ENCODE results near the gene TRIP12. TPM values are rescaled to one million over a fixed set of nuclear protein-coding genes. Genes with fewer than 3 reads are reported as not detected.
A peak's percentile ranks its signal among the peaks of the same experiment; 100 is the strongest.

The TRIP12 gene
- total RNA-seq, 1 experiment from 2014 or later: 175 TPM

- peak; percentile 80 for DNase-seq (ENCODE audit: low read depth, low spot score)
- POLR2A ChIA-PET: no interaction called here
Observed at GRCh38 chr2:229922449-229923386, 909 bp upstream of the TRIP12 start, which contains the start of gene FBXO36. Gene FBXO36, plus strand, starts transcription at chr2:229922503. Its CDS starts 11 bp downstream, at chr2:229922514.

More at GRCh38 chr2:229922449-229923386, 909 bp upstream of the TRIP12 start, which contains the start of gene FBXO36:
- H3K9me3 ChIP-seq (ENCODE audit: control insufficient read depth in 1 of 2, insufficient read depth in 1 of 2, low read depth in 1 of 2, low read length in 2 of 2): no peaks in the 10 kb centered on the region
- peaks cover 14 to 17% of the 10 kb centered on the region in 2 experiments; a peak in 3 of 4 replicates for H3K4me1 ChIP-seq (ENCODE audit: control insufficient read depth in 1 of 2, insufficient read depth in 2 of 2, low read length in 2 of 2)
- peak within 1 kb of the TSS; percentile 77 to 94 for H3K4me3 ChIP-seq (replicated peaks in 1 of 2; ENCODE audit: low read depth in 1 of 2, low read length in 2 of 2)
- no peak for TF ChIP-seq POLR2AphosphoS5 (IDR thresholded peaks at IDR 0.05; ENCODE audit: low read depth, low read length)
- TF ChIP-seq ZNF274 (IDR thresholded peaks at IDR 0.05; ENCODE audit: low read depth, low read length): no peak
- TF ChIP-seq EZH2phosphoT487 (IDR thresholded peaks at IDR 0.05; ENCODE audit: borderline replicate concordance): no peak
- no peak for TF ChIP-seq ATF3 (IDR thresholded peaks at IDR 0.05)
- peak; percentile 88 for TF ChIP-seq ZFX (IDR thresholded peaks at IDR 0.05)
- TF ChIP-seq TCF7L2 (IDR thresholded peaks at IDR 0.05; ENCODE audit: borderline replicate concordance, extremely low read depth, insufficient read depth, insufficient read length): no peak
- TF ChIP-seq ELF1 (IDR thresholded peaks at IDR 0.05; ENCODE audit: borderline replicate concordance, low read depth): no peak
- peak; percentile 96 for TF ChIP-seq YY1 (IDR thresholded peaks at IDR 0.05; ENCODE audit: extremely low read depth, insufficient replicate concordance, low read depth, low read length)
- TF ChIP-seq EZH2 (IDR thresholded peaks at IDR 0.05): no peak
- TF ChIP-seq REST (IDR thresholded peaks at IDR 0.05; ENCODE audit: low read depth): no peak
- no peak for TF ChIP-seq EGR1 (IDR thresholded peaks at IDR 0.05; ENCODE audit: low read depth)
- peak; percentile 90 for TF ChIP-seq SIN3A (IDR thresholded peaks at IDR 0.05; ENCODE audit: low read depth)
- peak; percentile 92 for TF ChIP-seq MAX (IDR thresholded peaks at IDR 0.05)
- TF ChIP-seq SP1 (IDR thresholded peaks at IDR 0.05; ENCODE audit: low read depth): no peak
- BruUV-seq (replicated peaks): TSS peak; percentile 59
- ATAC-seq: peak; percentile 68
- intact Hi-C loops (cut with micrococcal nuclease): loop anchor here (5.0 to 10.0 kb wide), 2 partner anchors 690 to 872 kb away; no protein-coding TSS in a partner anchor
- peak within 1 kb of the TSS; percentile 77 for H3K27ac ChIP-seq (ENCODE audit: low read depth, low read length)
- H4K20me1 ChIP-seq (ENCODE audit: insufficient read depth): peaks cover 6% of the 10 kb centered on the region; the same call in 1 of the 2 replicates
- H3K9me2 ChIP-seq (ENCODE audit: insufficient read depth): no peaks in the 10 kb centered on the region
- H3K79me2 ChIP-seq (ENCODE audit: insufficient read depth, low read length): peaks cover 63% of the 10 kb centered on the region
- RAD21 ChIA-PET (ENCODE audit: low non-redundant PET in 1 of 2, low total read pairs in 2 of 2, uncharacterized antibody in 2 of 2, unreplicated experiment in 2 of 2): no interaction called here
- peaks cover 0 to 3% of the 10 kb centered on the region in 2 experiments; a peak in 1 of 4 replicates for H3K36me3 ChIP-seq (ENCODE audit: control insufficient read depth in 1 of 2, insufficient read depth in 2 of 2, low read length in 2 of 2)
- H2AFZ ChIP-seq (ENCODE audit: low read depth, low read length, poor library complexity, severe bottlenecking): peak within 1 kb of the TSS; percentile 93
- H3K9ac ChIP-seq (ENCODE audit: low read length): peak within 1 kb of the TSS; percentile 73
- CTCF ChIA-PET: no interaction called here
- H3K4me2 ChIP-seq (ENCODE audit: low read length): peak within 1 kb of the TSS; percentile 97
- no peaks in the 10 kb centered on the region for H3K27me3 ChIP-seq (ENCODE audit: insufficient read depth, low read length)
